Measurements from ENCODE around the gene WDR93.
"Not testable (repeated sequence)": the region's sequence is repeated elsewhere in the genome, so short reads cannot be mapped to it uniquely, and the experiment has no call there.

Gene WDR93

GRCh38 chr15:89685995-89686394 lies 4.6 kb upstream of the WDR93 start:
- DNase-seq (ENCODE audit: low spot score), result no peak

- DNase-seq (ENCODE audit: low spot score), result no peak
These were observed 4.1 kb upstream of the WDR93 start for GRCh38 chr15:89686522-89686921.

GRCh38 chr15:89689930-89690275 lies 708 bp upstream of the WDR93 start:
- not testable (repeated sequence) for DNase-seq (ENCODE audit: low spot score)

GRCh38 chr15:89693091-89693490 lies 2.5 kb downstream of the WDR93 start:
- DNase-seq (ENCODE audit: low spot score), result no peak

GRCh38 chr15:89693696-89694095 lies 3.1 kb downstream of the WDR93 start:
- no peak for DNase-seq (ENCODE audit: low spot score)

- no peak for DNase-seq (ENCODE audit: low spot score)
These were observed 4.6 kb downstream of the WDR93 start for GRCh38 chr15:89695198-89695597.

- no peak for DNase-seq (ENCODE audit: low spot score)
These were observed 13.8 kb downstream of the WDR93 start for GRCh38 chr15:89704411-89704810.

- DNase-seq (ENCODE audit: low spot score), result no peak
These were observed 17.0 kb downstream of the WDR93 start for GRCh38 chr15:89707577-89707976.

GRCh38 chr15:89714775-89715174 lies 24.2 kb downstream of the WDR93 start:
- DNase-seq (ENCODE audit: low spot score), result no peak

- DNase-seq (ENCODE audit: low spot score), result no peak
These were observed 32.4 kb downstream of the WDR93 start for GRCh38 chr15:89723031-89723430.

- no peak for DNase-seq (ENCODE audit: low spot score)
These were observed 34.0 kb downstream of the WDR93 start for GRCh38 chr15:89724621-89725020.

- DNase-seq (ENCODE audit: low spot score), result no peak
These were observed 34.5 kb downstream of the WDR93 start for GRCh38 chr15:89725064-89725463.

- no peak for DNase-seq (ENCODE audit: low spot score)
These were observed 37.6 kb downstream of the WDR93 start for GRCh38 chr15:89728254-89728653.

- DNase-seq (ENCODE audit: low spot score), result no peak
These were observed 40.7 kb downstream of the WDR93 start for GRCh38 chr15:89731275-89731674.

GRCh38 chr15:89732451-89733172 lies 42.0 kb downstream of the WDR93 start:
- no peak for DNase-seq (ENCODE audit: low spot score)

- no peak for DNase-seq (ENCODE audit: low spot score)
These were observed 45.2 kb downstream of the WDR93 start for GRCh38 chr15:89735773-89736172.

GRCh38 chr15:89740137-89740536 lies 49.5 kb downstream of the WDR93 start:
- peak; percentile 88 for DNase-seq (ENCODE audit: low spot score)

- DNase-seq (ENCODE audit: low spot score), result no peak
These were observed 52.4 kb downstream of the WDR93 start for GRCh38 chr15:89743011-89743410.

- DNase-seq (ENCODE audit: low spot score), result no peak
These were observed 53.0 kb downstream of the WDR93 start for GRCh38 chr15:89743594-89743993.

- no peak for DNase-seq (ENCODE audit: low spot score)
These were observed 54.5 kb downstream of the WDR93 start for GRCh38 chr15:89745131-89745530.

GRCh38 chr15:89745768-89746167 lies 55.2 kb downstream of the WDR93 start:
- no peak for DNase-seq (ENCODE audit: low spot score)

- no peak for DNase-seq (ENCODE audit: low spot score)
These were observed 55.8 kb downstream of the WDR93 start for GRCh38 chr15:89746386-89746780.

GRCh38 chr15:89747708-89748682 lies 57.4 kb downstream of the WDR93 start:
- DNase-seq (ENCODE audit: low spot score), result no peak

Data from cerebellar cortex (tissue), 1 donor.